GM19397 (cell line): Measurements from ENCODE around the gene GRHL1.

Experiments used
- ATAC-seq: cut with Tn5 transposase; IDR thresholded peaks from one replicate; pipeline ENCODE4 v1.9.1; 2021; ENCODE audit warnings: mild to moderate bottlenecking, moderate library complexity; ENCODE audit not compliant: unreplicated experiment

The GRHL1 gene

GRCh38 chr2:9991829-9992273, 40.4 kb downstream of the GRHL1 start:
- no peak for ATAC-seq

- ATAC-seq = no peak
Observed at GRCh38 chr2:9992427-9993187, 41.1 kb downstream of the GRHL1 start.

DNA sequence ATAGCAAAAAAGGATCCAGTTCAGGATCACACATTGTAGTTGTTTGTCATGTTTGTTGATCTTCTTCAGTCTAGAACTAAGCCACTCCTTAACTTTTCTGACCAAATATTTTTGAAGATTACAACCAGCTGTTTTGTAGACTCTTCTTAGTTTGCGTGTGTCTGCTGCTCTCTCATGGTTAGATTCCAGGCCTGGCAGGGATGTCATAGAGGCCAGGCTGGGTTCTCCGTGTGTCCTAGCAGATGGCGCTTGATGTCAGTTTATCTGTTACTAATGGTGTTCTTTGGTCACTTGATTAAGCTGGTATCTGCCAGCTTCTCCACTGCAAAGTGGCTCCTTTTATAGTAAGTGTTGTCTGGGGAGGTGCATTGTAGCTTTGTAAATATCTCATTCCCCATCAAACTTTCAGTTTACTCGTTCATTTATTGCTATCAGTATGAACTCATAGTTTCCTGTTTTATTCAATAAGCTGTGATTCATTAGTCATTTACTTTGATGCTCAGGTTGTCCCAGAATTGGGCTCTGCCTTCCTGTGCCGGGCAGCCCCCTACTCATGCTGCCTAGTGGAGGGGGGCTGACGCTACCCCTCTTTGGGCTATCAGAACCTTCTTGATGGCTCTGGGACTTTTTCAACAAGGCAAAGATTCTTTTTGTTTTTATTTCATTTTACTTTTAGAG, 42.1 kb downstream of the GRHL1 start:
- ATAC-seq = no peak

- ATAC-seq = no peak
Observed at GRCh38 chr2:9994462-9994861, 43.0 kb downstream of the GRHL1 start.

GRCh38 chr2:9995059-9995458, 43.6 kb downstream of the GRHL1 start:
- no peak for ATAC-seq

GRCh38 chr2:9996321-9996720, 44.8 kb downstream of the GRHL1 start:
- ATAC-seq = no peak

DNA sequence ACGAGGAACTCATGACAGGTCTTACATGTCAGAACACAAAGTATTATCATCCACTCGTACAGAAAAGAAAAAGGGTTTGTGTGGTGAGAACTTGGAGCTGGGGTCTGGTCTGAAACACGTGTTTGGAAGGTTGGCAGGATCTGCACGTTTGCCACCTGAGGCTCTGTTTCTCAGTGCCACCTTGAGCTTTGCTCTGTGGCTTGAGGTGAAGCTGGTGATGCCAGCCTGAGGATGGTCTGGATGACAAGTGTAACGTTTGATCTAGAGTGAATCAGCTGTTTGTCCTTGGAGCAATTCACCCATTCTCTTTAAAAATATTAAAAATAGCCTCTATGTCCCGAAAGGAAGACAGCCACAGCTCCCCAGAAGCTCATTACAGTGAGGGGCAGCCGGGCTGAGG, 46.4 kb downstream of the GRHL1 start:
- ATAC-seq = no peak

DNA sequence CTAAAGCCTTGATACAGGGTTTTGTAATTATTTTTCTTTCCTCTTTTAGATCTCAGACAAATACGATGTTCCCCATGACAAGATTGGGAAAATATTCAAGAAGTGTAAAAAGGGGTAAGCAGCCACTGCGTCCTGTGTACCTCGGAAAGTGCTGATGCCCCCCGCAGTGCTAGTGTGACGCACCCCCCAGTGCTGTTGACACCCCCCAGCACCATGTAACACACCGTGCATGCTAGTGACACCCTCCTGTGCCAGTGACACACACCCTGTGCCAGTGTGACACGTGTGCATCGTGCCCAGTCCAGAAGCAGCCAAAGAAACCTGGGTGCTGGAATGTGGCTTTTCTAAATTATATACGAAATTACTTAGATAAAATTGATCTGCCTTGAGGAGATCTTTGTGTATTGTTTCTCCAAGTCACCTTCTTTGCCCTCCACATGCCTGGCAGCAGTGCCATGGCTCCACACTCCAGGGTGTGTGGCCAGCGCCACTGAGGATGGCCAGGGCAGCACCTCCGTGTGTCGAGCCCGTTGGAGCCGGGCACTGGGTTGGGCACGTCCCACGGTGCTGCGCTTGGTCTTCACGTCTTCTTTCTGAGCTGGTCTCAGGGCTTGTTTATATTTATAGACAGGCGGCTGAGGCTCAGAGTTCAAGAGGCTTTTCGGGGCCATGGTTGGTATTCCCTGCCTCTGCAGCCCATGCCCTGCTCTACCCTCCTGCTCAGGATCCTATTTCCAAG, 47.6 kb downstream of the GRHL1 start:
- ATAC-seq = no peak

GRCh38 chr2:9999693-10000092, 48.2 kb downstream of the GRHL1 start:
- ATAC-seq = no peak

- ATAC-seq = no peak
Observed at GRCh38 chr2:10000541-10000940, 49.0 kb downstream of the GRHL1 start.

- ATAC-seq = no peak
Observed at GRCh38 chr2:10001586-10001985, 50.1 kb downstream of the GRHL1 start.

DNA sequence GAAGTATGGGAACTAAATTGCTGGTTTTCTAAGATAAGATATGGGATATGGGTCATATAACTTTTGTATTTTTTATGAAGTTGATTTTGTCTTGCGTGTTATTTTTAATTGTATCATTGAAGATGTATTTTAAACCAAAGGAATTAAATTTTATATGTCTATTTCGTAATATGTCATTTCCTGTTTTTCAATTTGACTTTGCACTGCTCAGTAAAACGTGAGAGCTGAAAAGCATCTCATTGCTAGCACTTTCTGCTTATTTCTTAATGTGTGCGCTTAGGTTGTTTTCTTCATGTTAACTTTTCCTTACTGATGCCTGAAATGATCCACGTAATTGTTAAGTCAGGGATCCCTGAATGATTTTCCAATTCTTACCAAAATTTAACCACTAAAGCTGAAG, 50.6 kb downstream of the GRHL1 start:
- ATAC-seq = no peak

GRCh38 chr2:10002681-10003080, 51.2 kb downstream of the GRHL1 start:
- no peak for ATAC-seq

- no peak for ATAC-seq
Observed at GRCh38 chr2:10003206-10004125, 52.0 kb downstream of the GRHL1 start.

GRCh38 chr2:10004401-10004800, 52.9 kb downstream of the GRHL1 start:
- ATAC-seq = no peak

DNA sequence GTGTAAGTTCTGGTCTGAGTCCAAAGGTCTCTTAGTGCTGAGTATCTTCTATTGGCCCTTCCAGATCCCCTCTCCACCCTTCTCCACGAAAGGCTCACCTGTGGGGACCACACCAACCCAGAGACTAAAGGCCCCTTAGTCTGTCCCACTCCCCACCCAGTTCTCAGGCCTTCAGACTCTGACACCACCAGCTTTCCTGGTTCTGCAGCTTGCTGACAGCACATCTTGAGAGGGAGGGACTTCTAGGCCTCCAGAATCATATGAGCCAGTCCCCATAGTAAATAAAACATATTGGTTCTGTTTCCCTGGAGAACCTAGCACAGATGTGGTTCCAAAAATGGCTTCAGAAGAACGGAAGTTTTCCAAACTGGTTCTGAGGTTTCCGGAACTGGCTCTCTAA, 53.3 kb downstream of the GRHL1 start:
- ATAC-seq = no peak

GRCh38 chr2:10005461-10006235, 54.2 kb downstream of the GRHL1 start:
- ATAC-seq = no peak

- ATAC-seq = no peak
Observed at GRCh38 chr2:10006236-10007161, 55.0 kb downstream of the GRHL1 start.

- no peak for ATAC-seq
Observed at GRCh38 chr2:10007435-10007834, 55.9 kb downstream of the GRHL1 start.
